ENCODE measurements around the gene TGFBR3.
"Not testable (repeated sequence)": the region's sequence is repeated elsewhere in the genome, so short reads cannot be mapped to it uniquely, and the experiment has no call there.

The TGFBR3 gene

GRCh38 chr1:91679446-91679845, 206.5 kb downstream of the TGFBR3 start:
- Mint-ChIP-seq H3K4me1 (peaks cover 15% of the 10 kb centered on the region), H3K4me3 (no peak overlapping the region), H3K9me3 (no peaks in the 10 kb centered on the region), H3K27ac (no peak overlapping the region), H3K36me3 (peaks cover 23% of the 10 kb centered on the region)
- ATAC-seq (no peak), DNase-seq (ENCODE audit: low spot score in 2 of 2) (peak in 1 of 2 donors; percentile 42)

- DNase-seq (ENCODE audit: low spot score in 2 of 2) = peak in 1 of 2 donors; percentile 20
- Mint-ChIP-seq H3K36me3 (peaks cover 6% of the 10 kb centered on the region), H3K27ac (no peak overlapping the region)
Observed at GRCh38 chr1:91676030-91676429, 209.9 kb downstream of the TGFBR3 start.

GRCh38 chr1:91674107-91674506, 211.8 kb downstream of the TGFBR3 start:
- Mint-ChIP-seq H3K4me1 (peaks cover 39% of the 10 kb centered on the region), H3K36me3 (no peaks in the 10 kb centered on the region), H3K9me3 (no peaks in the 10 kb centered on the region), H3K27ac (no peak overlapping the region), H3K4me3 (no peak overlapping the region)
- DNase-seq (ENCODE audit: low spot score in 2 of 2) (no peak), ATAC-seq (peak; percentile 71)

More at GRCh38 chr1:91676030-91676429, 209.9 kb downstream of the TGFBR3 start:
- no peak overlapping the region for H3K4me3 Mint-ChIP-seq
- no peaks in the 10 kb centered on the region for H3K9me3 Mint-ChIP-seq
- ATAC-seq = no peak
- peaks cover 39% of the 10 kb centered on the region for H3K4me1 Mint-ChIP-seq

- Mint-ChIP-seq H3K4me3 (no peak overlapping the region), H3K36me3 (no peaks in the 10 kb centered on the region), H3K4me1 (peaks cover 39% of the 10 kb centered on the region), H3K9me3 (no peaks in the 10 kb centered on the region), H3K27ac (no peak overlapping the region)
- ATAC-seq (no peak), DNase-seq (ENCODE audit: low spot score in 2 of 2) (peak in 1 of 2 donors; percentile 26)
Observed at GRCh38 chr1:91673613-91674012, 212.3 kb downstream of the TGFBR3 start.

- peak; percentile 80 for ATAC-seq
- Mint-ChIP-seq H3K36me3 (no peaks in the 10 kb centered on the region), H3K4me3 (peak overlapping the region; percentile 15), H3K27ac (peak overlapping the region; percentile 74), H3K9me3 (no peaks in the 10 kb centered on the region), H3K4me1 (peaks cover 46% of the 10 kb centered on the region)
- DNase-seq (ENCODE audit: low spot score in 2 of 2) = peak in 1 of 2 donors; percentile 67
Observed at GRCh38 chr1:91672601-91673161, 213.3 kb downstream of the TGFBR3 start.

GRCh38 chr1:91670781-91671180, 215.2 kb downstream of the TGFBR3 start:
- no peak overlapping the region for H3K27ac Mint-ChIP-seq
- H3K36me3 Mint-ChIP-seq = no peaks in the 10 kb centered on the region
- no peak for DNase-seq (ENCODE audit: low spot score in 2 of 2)

GRCh38 chr1:91669584-91670350, 216.2 kb downstream of the TGFBR3 start:
- ATAC-seq (no peak), DNase-seq (ENCODE audit: low spot score in 2 of 2) (no peak)
- Mint-ChIP-seq H3K4me3 (no peak overlapping the region), H3K27ac (peak overlapping the region; percentile 4), H3K36me3 (no peaks in the 10 kb centered on the region), H3K9me3 (no peaks in the 10 kb centered on the region), H3K4me1 (peaks cover 46% of the 10 kb centered on the region)

More at GRCh38 chr1:91670781-91671180, 215.2 kb downstream of the TGFBR3 start:
- Mint-ChIP-seq H3K9me3 (no peaks in the 10 kb centered on the region), H3K4me3 (no peak overlapping the region), H3K4me1 (peaks cover 46% of the 10 kb centered on the region)
- ATAC-seq = no peak

GRCh38 chr1:91666651-91667050, 219.3 kb downstream of the TGFBR3 start:
- not testable (repeated sequence) for DNase-seq (ENCODE audit: low spot score in 2 of 2); H3K4me3 Mint-ChIP-seq; H3K9me3 Mint-ChIP-seq; ATAC-seq; H3K36me3 Mint-ChIP-seq
- peak overlapping the region; percentile 33 for H3K27ac Mint-ChIP-seq
- H3K4me1 Mint-ChIP-seq = peaks cover 16% of the 10 kb centered on the region

- H3K9me3 Mint-ChIP-seq = peaks cover 6% of the 10 kb centered on the region
- ATAC-seq = no peak
- no peak overlapping the region for H3K27ac Mint-ChIP-seq
- H3K4me3 Mint-ChIP-seq = no peak overlapping the region
- no peaks in the 10 kb centered on the region for H3K36me3 Mint-ChIP-seq
- H3K4me1 Mint-ChIP-seq = no peaks in the 10 kb centered on the region
- DNase-seq (ENCODE audit: low spot score in 2 of 2) = no peak
Observed at GRCh38 chr1:91661121-91661520, 224.8 kb downstream of the TGFBR3 start.

- H3K4me3 Mint-ChIP-seq = no peak overlapping the region
- H3K4me1 Mint-ChIP-seq = peaks cover under 1% of the 10 kb centered on the region
- no peaks in the 10 kb centered on the region for H3K36me3 Mint-ChIP-seq
- ATAC-seq (no peak), DNase-seq (ENCODE audit: low spot score in 2 of 2) (no peak)
- H3K27ac Mint-ChIP-seq = no peak overlapping the region
- H3K9me3 Mint-ChIP-seq = peaks cover 6% of the 10 kb centered on the region
Observed at GRCh38 chr1:91660708-91661107, 225.2 kb downstream of the TGFBR3 start.

GRCh38 chr1:91655912-91656449, 230.0 kb downstream of the TGFBR3 start:
- H3K27ac Mint-ChIP-seq = no peak overlapping the region
- peaks cover 12% of the 10 kb centered on the region for H3K4me1 Mint-ChIP-seq
- no peak for DNase-seq (ENCODE audit: low spot score in 2 of 2)
- H3K4me3 Mint-ChIP-seq = no peak overlapping the region
- H3K9me3 Mint-ChIP-seq = no peaks in the 10 kb centered on the region
- H3K36me3 Mint-ChIP-seq = no peaks in the 10 kb centered on the region
- ATAC-seq = no peak

- no peak overlapping the region for H3K4me3 Mint-ChIP-seq
- H3K27ac Mint-ChIP-seq = no peak overlapping the region
- H3K9me3 Mint-ChIP-seq = no peaks in the 10 kb centered on the region
- ATAC-seq (no peak), DNase-seq (ENCODE audit: low spot score in 2 of 2) (peak in 1 of 2 donors; percentile 4)
- peaks cover 18% of the 10 kb centered on the region for H3K4me1 Mint-ChIP-seq
- H3K36me3 Mint-ChIP-seq = no peaks in the 10 kb centered on the region
Observed at GRCh38 chr1:91653183-91653582, 232.8 kb downstream of the TGFBR3 start.

- no peak for ATAC-seq
- H3K4me3 Mint-ChIP-seq = no peak overlapping the region
- no peak for DNase-seq (ENCODE audit: low spot score in 2 of 2)
- no peaks in the 10 kb centered on the region for H3K36me3 Mint-ChIP-seq
- no peak overlapping the region for H3K27ac Mint-ChIP-seq
- H3K9me3 Mint-ChIP-seq = no peaks in the 10 kb centered on the region
- peaks cover 30% of the 10 kb centered on the region for H3K4me1 Mint-ChIP-seq
Observed at GRCh38 chr1:91651661-91652071, 234.3 kb downstream of the TGFBR3 start.

- Mint-ChIP-seq H3K9me3 (no peaks in the 10 kb centered on the region), H3K27ac (no peak overlapping the region), H3K36me3 (no peaks in the 10 kb centered on the region), H3K4me3 (no peak overlapping the region), H3K4me1 (peaks cover 30% of the 10 kb centered on the region)
- no peak for ATAC-seq
- DNase-seq (ENCODE audit: low spot score in 2 of 2) = no peak
Observed at GRCh38 chr1:91651243-91651642, 234.7 kb downstream of the TGFBR3 start.

GRCh38 chr1:91650764-91651163, 235.2 kb downstream of the TGFBR3 start:
- no peak overlapping the region for H3K4me3 Mint-ChIP-seq

GRCh38 chr1:91647061-91647460, 238.9 kb downstream of the TGFBR3 start:
- H3K4me1 Mint-ChIP-seq = peaks cover 18% of the 10 kb centered on the region
- no peaks in the 10 kb centered on the region for H3K36me3 Mint-ChIP-seq
- H3K9me3 Mint-ChIP-seq = peaks cover 3% of the 10 kb centered on the region
- peak overlapping the region; percentile 32 for H3K27ac Mint-ChIP-seq
- DNase-seq (ENCODE audit: low spot score in 2 of 2) (no peak), ATAC-seq (no peak)
- no peak overlapping the region for H3K4me3 Mint-ChIP-seq

More at GRCh38 chr1:91650764-91651163, 235.2 kb downstream of the TGFBR3 start:
- ATAC-seq = peak; percentile 16
- no peak overlapping the region for H3K27ac Mint-ChIP-seq
- H3K4me1 Mint-ChIP-seq = peaks cover 30% of the 10 kb centered on the region
- H3K9me3 Mint-ChIP-seq = no peaks in the 10 kb centered on the region
- H3K36me3 Mint-ChIP-seq = no peaks in the 10 kb centered on the region
- DNase-seq (ENCODE audit: low spot score in 2 of 2) = no peak
